Thyroid gland (tissue), 4 donors: Measurements from ENCODE around the gene PIBF1. TPM values are rescaled to one million over a fixed set of nuclear protein-coding genes. Genes with fewer than 3 reads are reported as not detected.
"Not testable (repeated sequence)": the region's sequence is repeated elsewhere in the genome, so short reads cannot be mapped to it uniquely, and the experiment has no call there.

Experiments
- DNase-seq, 2 donors: peaks; one replicate each; pipeline ENCODE4 v3.0.0-alpha.2; 2019
- H3K27ac ChIP-seq, 3 donors: fragments of 200-600 bp; sonication (generic); 1 replicate in 2 of 3; 2 replicates in 1 of 3; pipeline ENCODE4 v1.5.1; 2016 to 2019; ENCODE audit warnings: mild to moderate bottlenecking in 1 of 3, moderate library complexity in 1 of 3
- H3K27me3 ChIP-seq: fragments of 200-600 bp; sonication (generic); one replicate; pipeline ENCODE4 v1.5.1; 2019
- H3K36me3 ChIP-seq, 2 donors: fragments of 200-600 bp; sonication (generic); one replicate each; pipeline ENCODE4 v1.5.1; 2016 to 2019
- H3K4me1 ChIP-seq, 2 donors: fragments of 200-600 bp; sonication (generic); one replicate each; pipeline ENCODE4 v1.5.1; 2017 to 2019
- H3K4me3 ChIP-seq, 3 donors: fragments of 200-600 bp; sonication (generic); replicated peaks in 1 of 3; 1 replicate in 2 of 3; 2 replicates in 1 of 3; pipeline ENCODE4 v1.5.1; 2016; ENCODE audit warnings: mild to moderate bottlenecking in 1 of 3
- H3K9me3 ChIP-seq: fragments of 200-600 bp; sonication (generic); one replicate; pipeline ENCODE4 v1.5.1; 2017
- POLR2A ChIP-seq, 2 donors: fragments of 450-650 bp; IDR thresholded peaks; one replicate each; pipeline ENCODE4 v1.6.1; 2017; ENCODE audit warnings: antibody characterized with exemption in 2 of 2, mild to moderate bottlenecking in 2 of 2, moderate library complexity in 1 of 2
- WGBS, 2 donors: methylation state at CpG; one replicate each; pipeline ENCODE4 v1.1.5; 2017; 5-methylcytosine and 5-hydroxymethylcytosine counted together
- intact Hi-C: fragments of 100-400 bp; cut with DNase I; formaldehyde crosslinking; loops from one replicate; pipeline ENCODE4 v1.15.1; 2023
- total RNA-seq, 4 donors: library from RNA; depleted of rRNA; stranded (reverse); fragments of >200 nt; gene quantifications; one replicate each; pipeline ENCODE4 v1.2.3, GENCODE V29; 2016
- TF ChIP-seq, protein P1 (sequence below), 6 experiments: fragments of 200-600 bp in 3 of 6; fragments of 450-650 bp in 3 of 6; sonication (generic) in 3 of 6; IDR thresholded peaks; one replicate each; pipeline ENCODE4 v1.5.1; 2016 to 2019; ENCODE audit warnings: antibody characterized with exemption in 6 of 6, mild to moderate bottlenecking in 2 of 6, inconsistent platforms in 1 of 6, moderate library complexity in 1 of 6

Gene PIBF1
- total RNA-seq, 4 donors from 2014 or later, result 30.2 to 51.4 (median 37.5) TPM

DNA sequence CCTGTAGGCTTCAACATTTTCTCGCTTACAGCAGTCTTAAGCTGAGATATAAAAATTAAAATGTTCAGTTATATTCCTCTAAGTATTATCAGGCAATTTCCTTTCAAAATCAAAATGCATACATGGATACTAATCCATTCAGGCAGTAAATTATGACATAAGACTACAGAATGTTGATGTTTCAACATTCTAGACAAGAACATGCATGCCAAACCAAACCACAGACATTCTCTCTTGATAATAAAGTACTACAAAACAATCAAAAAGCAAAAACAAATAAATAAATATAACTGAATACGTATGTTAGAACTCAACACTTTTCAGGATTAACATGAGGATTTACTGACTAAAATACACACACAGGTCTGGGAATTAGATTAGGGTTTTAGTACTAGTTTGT, 7.9 kb upstream of the PIBF1 start:
- intact Hi-C loops, result no loop called here
- H3K27ac ChIP-seq, result no peak overlapping the region
- H3K27me3 ChIP-seq, result no peaks in the 10 kb centered on the region
- TF ChIP-seq, protein P1, sequence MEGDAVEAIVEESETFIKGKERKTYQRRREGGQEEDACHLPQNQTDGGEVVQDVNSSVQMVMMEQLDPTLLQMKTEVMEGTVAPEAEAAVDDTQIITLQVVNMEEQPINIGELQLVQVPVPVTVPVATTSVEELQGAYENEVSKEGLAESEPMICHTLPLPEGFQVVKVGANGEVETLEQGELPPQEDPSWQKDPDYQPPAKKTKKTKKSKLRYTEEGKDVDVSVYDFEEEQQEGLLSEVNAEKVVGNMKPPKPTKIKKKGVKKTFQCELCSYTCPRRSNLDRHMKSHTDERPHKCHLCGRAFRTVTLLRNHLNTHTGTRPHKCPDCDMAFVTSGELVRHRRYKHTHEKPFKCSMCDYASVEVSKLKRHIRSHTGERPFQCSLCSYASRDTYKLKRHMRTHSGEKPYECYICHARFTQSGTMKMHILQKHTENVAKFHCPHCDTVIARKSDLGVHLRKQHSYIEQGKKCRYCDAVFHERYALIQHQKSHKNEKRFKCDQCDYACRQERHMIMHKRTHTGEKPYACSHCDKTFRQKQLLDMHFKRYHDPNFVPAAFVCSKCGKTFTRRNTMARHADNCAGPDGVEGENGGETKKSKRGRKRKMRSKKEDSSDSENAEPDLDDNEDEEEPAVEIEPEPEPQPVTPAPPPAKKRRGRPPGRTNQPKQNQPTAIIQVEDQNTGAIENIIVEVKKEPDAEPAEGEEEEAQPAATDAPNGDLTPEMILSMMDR (IDR thresholded peaks at IDR 0.05), result no peak
- TF ChIP-seq POLR2A (IDR thresholded peaks at IDR 0.05), result no peak
- no peak for DNase-seq
- H3K9me3 ChIP-seq, result no peaks in the 10 kb centered on the region
- peaks cover 0 to 2% of the 10 kb centered on the region in 2 donors for H3K4me1 ChIP-seq
- H3K4me3 ChIP-seq, result no peak overlapping the region
- 90 to 91% methylated on average over 2 of the region's 2 CpGs for WGBS, 2 donors
- peaks cover 65 to 76% of the 10 kb centered on the region in 2 donors for H3K36me3 ChIP-seq

DNA sequence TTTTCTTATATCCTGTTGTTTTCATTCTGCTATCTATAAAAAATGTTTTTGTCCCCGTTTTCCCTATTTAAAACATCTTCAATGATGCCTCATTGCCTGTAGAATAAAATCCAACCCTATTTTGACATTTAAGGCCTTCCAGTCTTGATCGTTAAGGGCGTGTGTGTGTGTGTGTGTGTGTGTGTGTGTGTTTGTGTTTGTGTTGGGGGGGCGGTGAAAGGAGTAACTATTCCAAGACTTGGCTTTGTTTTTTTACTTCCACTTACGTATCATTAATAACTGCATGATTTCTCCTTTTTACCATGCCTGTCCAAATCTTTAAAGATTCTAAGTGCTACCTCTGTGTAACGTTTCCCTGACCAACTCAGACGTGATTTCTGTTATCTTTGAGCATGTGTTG, 784 bp downstream of the PIBF1 start:
- TF ChIP-seq POLR2A (IDR thresholded peaks at IDR 0.05), result no peak
- TF ChIP-seq, protein P1 (IDR thresholded peaks at IDR 0.05), result no peak
- Histone ChIP-seq H3K27ac (peak overlapping the region in 2 of 3 donors; percentile 73 to 74), H3K9me3 (no peaks in the 10 kb centered on the region), H3K27me3 (no peaks in the 10 kb centered on the region), H3K36me3 (peaks cover 5% of the 10 kb centered on the region in 2 donors), H3K4me3 (peak overlapping the region in 2 of 3 donors; percentile 54 to 91), H3K4me1 (peaks cover 20 to 28% of the 10 kb centered on the region in 2 donors)
- intact Hi-C loops, result no loop called here
- whole genome bisulfite sequencing, 2 donors, result 2 to 4% methylated on average over 7 of the region's 7 CpGs
- DNase-seq, result no peak

DNA sequence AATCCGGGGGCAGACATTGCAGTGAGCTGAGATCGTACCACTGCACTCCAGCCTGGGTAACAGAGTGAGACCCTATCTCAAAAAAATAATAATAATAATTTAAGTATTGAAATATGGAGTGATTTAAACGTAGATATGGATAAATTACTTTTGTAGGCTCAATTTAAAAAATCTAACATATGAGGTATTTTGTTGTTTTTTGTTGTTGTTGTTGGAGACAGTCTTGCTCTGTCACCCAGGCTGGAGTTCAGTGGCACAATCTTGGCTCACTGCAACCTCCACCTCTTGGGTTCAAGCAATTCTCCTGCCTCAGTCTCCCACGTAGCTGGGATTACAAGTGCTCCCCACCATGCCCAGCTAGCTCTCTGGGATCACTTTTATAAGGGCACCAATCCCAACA, 2.7 kb downstream of the PIBF1 start:
- H3K4me3 ChIP-seq, H3K27me3 ChIP-seq, H3K27ac ChIP-seq, H3K9me3 ChIP-seq, H3K36me3 ChIP-seq, DNase-seq, intact Hi-C loops: not testable (repeated sequence)
- 96% methylated on average over 4 of the region's 4 CpGs for WGBS, 2 donors
- peaks cover 35 to 36% of the 10 kb centered on the region in 2 donors for H3K4me1 ChIP-seq

DNA sequence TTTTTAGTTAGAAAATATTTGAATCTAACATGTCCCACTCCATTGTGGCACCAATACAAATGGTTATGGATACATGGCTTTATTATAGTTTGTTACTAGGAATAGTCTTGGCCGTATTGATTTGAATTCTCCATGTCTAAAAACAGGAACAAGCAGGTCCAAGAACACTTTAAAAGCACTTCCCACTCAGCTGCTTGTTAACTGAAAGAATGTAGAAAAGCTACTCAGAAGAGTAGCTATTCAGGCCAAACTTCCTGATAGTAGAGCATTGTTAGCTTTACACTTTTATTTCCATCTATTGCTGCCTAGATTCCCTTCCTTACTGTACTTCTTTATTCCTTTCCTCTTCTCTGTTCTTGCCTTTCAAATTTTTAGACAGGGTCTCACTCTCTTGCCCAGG, 6.9 kb downstream of the PIBF1 start:
- Histone ChIP-seq H3K27ac (peak overlapping the region; percentile 62 to 70 (median 66)), H3K4me3 (no peak overlapping the region), H3K9me3 (no peaks in the 10 kb centered on the region), H3K4me1 (peaks cover 18 to 29% of the 10 kb centered on the region in 2 donors), H3K27me3 (no peaks in the 10 kb centered on the region), H3K36me3 (peaks cover 0 to 8% of the 10 kb centered on the region in 2 donors)
- intact Hi-C loops, result no loop called here
- DNase-seq, result no peak
- 27 to 37% methylated on average over 1 of the region's 1 CpG for WGBS, 2 donors
- TF ChIP-seq, protein P1 (IDR thresholded peaks at IDR 0.05), result no peak
- no peak for TF ChIP-seq POLR2A (IDR thresholded peaks at IDR 0.05)

DNA sequence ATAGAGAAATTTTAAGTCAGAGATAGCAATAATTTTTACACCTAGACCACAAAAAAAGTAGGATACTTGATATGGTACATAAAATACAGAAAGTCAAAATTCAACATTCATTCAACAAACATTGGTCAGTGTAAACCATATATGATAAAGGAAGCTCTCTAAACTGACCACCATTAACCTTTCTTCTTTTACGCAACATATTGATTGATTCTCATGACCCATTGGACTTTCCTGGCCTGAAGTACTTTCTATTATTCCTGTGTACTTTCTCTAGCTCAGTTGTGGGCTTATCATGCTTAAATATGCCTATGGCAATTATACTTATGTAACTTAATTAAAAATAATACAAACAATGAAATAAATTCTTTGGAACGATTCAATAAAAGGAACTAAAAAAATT, 10.7 kb downstream of the PIBF1 start:
- no peaks in the 10 kb centered on the region for H3K9me3 ChIP-seq
- peaks cover 8 to 15% of the 10 kb centered on the region in 2 donors for H3K36me3 ChIP-seq
- H3K4me1 ChIP-seq, result peaks cover 18 to 27% of the 10 kb centered on the region in 2 donors
- H3K27ac ChIP-seq, result no peak overlapping the region
- no peak overlapping the region for H3K4me3 ChIP-seq
- intact Hi-C loops, result no loop called here
- TF ChIP-seq POLR2A (IDR thresholded peaks at IDR 0.05), result no peak
- TF ChIP-seq, protein P1 (IDR thresholded peaks at IDR 0.05), result no peak
- no peaks in the 10 kb centered on the region for H3K27me3 ChIP-seq
- 96 to 97% methylated on average over 2 of the region's 2 CpGs for WGBS, 2 donors
- no peak for DNase-seq

DNA sequence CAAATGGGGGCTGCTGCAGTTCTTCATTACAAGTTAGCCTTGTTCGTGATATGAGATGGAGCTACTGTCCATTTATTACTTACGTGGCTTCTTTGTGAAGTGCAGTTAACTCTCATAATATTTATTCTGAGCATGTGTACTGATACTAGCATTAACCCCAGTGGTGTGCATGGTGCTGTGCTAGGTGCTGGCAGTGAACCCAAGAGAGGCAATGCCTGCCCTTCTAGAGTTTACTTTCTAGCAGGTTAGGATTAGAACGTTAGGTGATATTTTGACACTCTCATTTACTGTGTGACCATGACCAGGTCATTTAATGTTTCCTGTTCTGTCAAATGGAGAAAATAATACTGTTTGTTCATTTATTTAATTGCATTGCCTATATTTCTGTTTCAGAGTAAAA, 16.9 kb downstream of the PIBF1 start:
- Histone ChIP-seq H3K4me1 (no peaks in the 10 kb centered on the region), H3K4me3 (no peak overlapping the region), H3K9me3 (no peaks in the 10 kb centered on the region), H3K27ac (no peak overlapping the region), H3K36me3 (peaks cover 5 to 32% of the 10 kb centered on the region in 2 donors), H3K27me3 (no peaks in the 10 kb centered on the region)
- no peak for TF ChIP-seq POLR2A (IDR thresholded peaks at IDR 0.05)
- intact Hi-C loops, result no loop called here
- WGBS, 2 donors, result 71 to 78% methylated on average over 3 of the region's 3 CpGs
- DNase-seq, result no peak
